IMR-90 (cell line): Measurements from ENCODE around the gene ASTN2. TPM values are rescaled to one million over a fixed set of nuclear protein-coding genes. Genes with fewer than 3 reads are reported as not detected.

Experiments
- ATAC-seq: fragments of 200-7000 bp; cut with Tn5 transposase; 2 replicates; pipeline ENCODE4 v1.9.1; 2020; ENCODE audit warnings: low read depth, mild to moderate bottlenecking, moderate library complexity
- BruUV-seq: library from RNA; stranded (reverse); fragments of 400-500 nt; replicated peaks from 2 replicates; lab custom pipeline; 2021; lab: Mats Ljungman, UMichigan
- CTCF ChIA-PET: fragments of 300-600 bp; formaldehyde crosslinking; extraction: SDS; loops from one replicate; lab custom pipeline; 2021; ENCODE audit warnings: antibody characterized with exemption; lab: Yijun Ruan, JAX
- POLR2A ChIA-PET: fragments of 300-600 bp; sonication (Branson Sonifier 250); formaldehyde crosslinking; loops from one replicate; lab custom pipeline; 2022; ENCODE audit warnings: antibody characterized with exemption; ENCODE audit not compliant: unreplicated experiment; lab: Charles Lee
- DNase-seq: peaks from one replicate; pipeline ENCODE4 v3.0.0; 2013
- H2AFZ ChIP-seq: replicated peaks from 2 replicates; pipeline ENCODE3; 2013; ENCODE audit warnings: low read length, mild to moderate bottlenecking; ENCODE audit not compliant: poor library complexity
- H2AK5ac ChIP-seq: 2 replicates; pipeline ENCODE4 v1.6.1; 2013; ENCODE audit warnings: low read depth, low read length, inconsistent platforms
- H2AK9ac ChIP-seq: replicated peaks from 2 replicates; pipeline ENCODE3; 2013; ENCODE audit warnings: mild to moderate bottlenecking, low read depth, low read length, moderate library complexity; ENCODE audit not compliant: poor library complexity
- H2BK120ac ChIP-seq: 2 replicates; pipeline ENCODE4 v1.6.1; 2013; ENCODE audit warnings: low read depth, low read length, inconsistent platforms
- H2BK15ac ChIP-seq: 3 replicates; pipeline ENCODE4 v1.6.1; 2013; ENCODE audit warnings: low read depth, low read length, inconsistent platforms
- H2BK20ac ChIP-seq: 2 replicates; pipeline ENCODE4 v1.6.1; 2013; ENCODE audit warnings: low read depth, mild to moderate bottlenecking, inconsistent platforms, low read length, moderate library complexity
- H2BK5ac ChIP-seq: 2 replicates; pipeline ENCODE4 v1.6.1; 2013; ENCODE audit warnings: mild to moderate bottlenecking, low read depth, low read length, inconsistent platforms; ENCODE audit not compliant: poor library complexity, severe bottlenecking
- H3K14ac ChIP-seq: replicated peaks from 2 replicates; pipeline ENCODE4 v1.6.1; 2013; ENCODE audit warnings: low read depth, low read length, inconsistent platforms
- H3K18ac ChIP-seq: 2 replicates; pipeline ENCODE4 v1.6.1; 2013; ENCODE audit warnings: low read depth, low read length, control low read depth
- H3K23ac ChIP-seq: 2 replicates; pipeline ENCODE4 v1.6.1; 2013; ENCODE audit warnings: low read depth, low read length, inconsistent platforms
- H3K27ac ChIP-seq: 2 replicates; pipeline ENCODE4 v1.5.1; 2013; ENCODE audit warnings: mild to moderate bottlenecking, control low read depth, low read length; ENCODE audit not compliant: insufficient read depth
- H3K27me3 ChIP-seq: 2 replicates; pipeline ENCODE4 v1.6.1; 2013; ENCODE audit warnings: low read length; ENCODE audit not compliant: control insufficient read depth, insufficient read depth
- H3K36me3 ChIP-seq: 2 replicates; pipeline ENCODE4 v1.6.1; 2013; ENCODE audit warnings: low read length, mixed read lengths; ENCODE audit not compliant: control insufficient read depth, insufficient read depth
- H3K4ac ChIP-seq: 2 replicates; pipeline ENCODE4 v1.6.1; 2013; ENCODE audit warnings: low read depth, low read length, inconsistent platforms
- H3K4me1 ChIP-seq: 2 replicates; pipeline ENCODE4 v1.6.1; 2013; ENCODE audit warnings: low read length, mixed read lengths; ENCODE audit not compliant: control insufficient read depth, insufficient read depth
- H3K4me2 ChIP-seq: 2 replicates; pipeline ENCODE4 v1.6.1; 2013; ENCODE audit warnings: low read depth, mild to moderate bottlenecking, control low read depth, low read length, moderate library complexity
- H3K4me3 ChIP-seq: 2 replicates; pipeline ENCODE4 v1.5.1; 2013; ENCODE audit warnings: low read depth, mild to moderate bottlenecking, control low read depth, low read length, moderate library complexity; ENCODE audit not compliant: insufficient read depth
- H3K56ac ChIP-seq: 2 replicates; pipeline ENCODE4 v1.6.1; 2013; ENCODE audit warnings: low read length, inconsistent platforms; ENCODE audit not compliant: insufficient read depth; ENCODE audit errors: extremely low read depth
- H3K79me1 ChIP-seq, 2 experiments: 2 replicates each; pipeline ENCODE4 v1.6.1; 2013; ENCODE audit warnings: low read length in 2 of 2, inconsistent platforms in 1 of 2, low read depth in 1 of 2
- H3K9ac ChIP-seq: 2 replicates; pipeline ENCODE4 v1.6.1; 2013; ENCODE audit warnings: low read depth, low read length, control low read depth
- H3K9me1 ChIP-seq: 2 replicates; pipeline ENCODE4 v1.6.1; 2013; ENCODE audit warnings: low read length, inconsistent platforms; ENCODE audit not compliant: insufficient read depth
- H3K9me3 ChIP-seq: 2 replicates; pipeline ENCODE4 v1.6.1; 2013; ENCODE audit warnings: low read length; ENCODE audit not compliant: control insufficient read depth, insufficient read depth
- H4K20me1 ChIP-seq: 2 replicates; pipeline ENCODE4 v1.6.1; 2013; ENCODE audit warnings: low read length, inconsistent platforms; ENCODE audit not compliant: insufficient read depth
- H4K5ac ChIP-seq: 2 replicates; pipeline ENCODE4 v1.6.1; 2013; ENCODE audit warnings: mild to moderate bottlenecking, low read depth, low read length, control low read depth
- H4K8ac ChIP-seq, 2 experiments: 2 replicates each; pipeline ENCODE4 v1.6.1; 2013; ENCODE audit warnings: low read depth in 2 of 2, low read length in 2 of 2, control low read depth in 1 of 2, inconsistent platforms in 1 of 2
- H4K91ac ChIP-seq: 2 replicates; pipeline ENCODE4 v1.6.1; 2013; ENCODE audit warnings: low read depth, low read length, inconsistent platforms; ENCODE audit not compliant: insufficient read depth
- BHLHE40 ChIP-seq: fragments of 150-350 bp; IDR thresholded peaks from 2 replicates; pipeline ENCODE4 v1.6.1; 2016; ENCODE audit warnings: mild to moderate bottlenecking, low read depth, low read length
- CEBPB ChIP-seq: IDR thresholded peaks from 2 replicates; pipeline ENCODE4 v1.6.1; 2012; ENCODE audit warnings: low read depth, low read length, improper control_type of control experiment
- CHD1 ChIP-seq: IDR thresholded peaks from 2 replicates; pipeline ENCODE4 v1.6.1; 2012; ENCODE audit warnings: low read depth, low read length, improper control_type of control experiment
- CTCF ChIP-seq: conservative IDR thresholded peaks from 2 replicates; pipeline ENCODE4 v1.5.1; 2012; ENCODE audit warnings: mild to moderate bottlenecking, low read depth, low read length, improper control_type of control experiment
- ELK1 ChIP-seq: fragments of 150-350 bp; IDR thresholded peaks from 2 replicates; pipeline ENCODE4 v1.6.1; 2016; ENCODE audit warnings: low read depth, mild to moderate bottlenecking, low read length, moderate library complexity, borderline replicate concordance
- FOS ChIP-seq: fragments of 150-350 bp; IDR thresholded peaks from 2 replicates; pipeline ENCODE4 v1.6.1; 2016; ENCODE audit warnings: low read depth, low read length
- MAFK ChIP-seq: IDR thresholded peaks from 2 replicates; pipeline ENCODE4 v1.6.1; 2012; ENCODE audit warnings: low read depth, low read length, improper control_type of control experiment
- MAZ ChIP-seq: IDR thresholded peaks from 2 replicates; pipeline ENCODE4 v1.6.1; 2012; ENCODE audit warnings: low read depth, mild to moderate bottlenecking, low read length, improper control_type of control experiment, moderate library complexity, borderline replicate concordance
- MXI1 ChIP-seq: IDR thresholded peaks from 2 replicates; pipeline ENCODE4 v1.6.1; 2012; ENCODE audit warnings: low read depth, mild to moderate bottlenecking, low read length, moderate library complexity, borderline replicate concordance
- NFE2L2 ChIP-seq: fragments of 150-350 bp; IDR thresholded peaks from 2 replicates; pipeline ENCODE4 v1.6.1; 2016; ENCODE audit warnings: low read depth, mild to moderate bottlenecking, low read length
- POLR2A ChIP-seq: IDR thresholded peaks from 2 replicates; pipeline ENCODE4 v1.6.1; 2012; ENCODE audit warnings: mild to moderate bottlenecking, low read depth, low read length
- RAD21 ChIP-seq: IDR thresholded peaks from 2 replicates; pipeline ENCODE4 v1.6.1; 2012; ENCODE audit warnings: low read length, improper control_type of control experiment
- RCOR1 ChIP-seq: IDR thresholded peaks from 2 replicates; pipeline ENCODE4 v1.6.1; 2012; ENCODE audit warnings: mild to moderate bottlenecking, low read length, improper control_type of control experiment; ENCODE audit not compliant: insufficient replicate concordance
- RFX5 ChIP-seq: IDR thresholded peaks from 2 replicates; pipeline ENCODE4 v1.8.0; 2012; ENCODE audit warnings: low read depth, mild to moderate bottlenecking, low read length, moderate library complexity
- SMC3 ChIP-seq: fragments of 150-350 bp; IDR thresholded peaks from 2 replicates; pipeline ENCODE4 v1.6.1; 2016; ENCODE audit warnings: low read depth, mild to moderate bottlenecking, antibody characterized with exemption, low read length, moderate library complexity
- USF2 ChIP-seq: fragments of 150-350 bp; IDR thresholded peaks from 2 replicates; pipeline ENCODE4 v1.6.1; 2017; ENCODE audit warnings: mild to moderate bottlenecking, antibody characterized with exemption, low read length, low read depth
- WGBS, 2 experiments: methylation state at CpG; one replicate each; pipeline versions ENCODE4 v1.1.5 to v1.1.7; 2013; ENCODE audit warnings: missing lambda C conversion rate in 2 of 2; ENCODE audit not compliant: insufficient read length in 1 of 2; ENCODE audit errors: extremely low coverage in 2 of 2; 5-methylcytosine and 5-hydroxymethylcytosine counted together
- dilution Hi-C: fragments of 300-500 bp; cut with HindIII; formaldehyde crosslinking; loops from one replicate; pipeline ENCODE4 v1.14.3; 2018; ENCODE audit warnings: low sequenced_read_pairs; ENCODE audit not compliant: unreplicated experiment
- in situ Hi-C: fragments of 300-500 bp; cut with MboI; formaldehyde crosslinking; loops from 3 replicates; pipeline ENCODE4 v1.14.3; 2019; ENCODE audit warnings: low sequenced_read_pairs, inconsistent platforms, mixed read lengths
- intact Hi-C: fragments of 100-400 bp; cut with micrococcal nuclease; formaldehyde crosslinking; loops from 2 replicates; pipeline ENCODE4 v1.10.0; 2022
- polyA plus RNA-seq, 3 experiments: library from polyadenylated mRNA; depleted of rRNA; stranded (reverse); fragments of >200 nt; gene quantifications; 2 replicates each; pipeline ENCODE4 v1.2.3, GENCODE V29; 2012; ENCODE audit warnings: low replicate concordance in 1 of 3
- total RNA-seq: library from RNA; depleted of rRNA; stranded (reverse); fragments of >200 nt; gene quantifications from 2 replicates; pipeline ENCODE4 v1.2.3, GENCODE V29; 2012

ASTN2 gene
- total and polyA plus RNA-seq, 2 of the 4 experiments (the other 2 are of a cell fraction), result 3.8 to 6.8 TPM

GRCh38 chr9:116875576-116875975 lies 539.3 kb downstream of the ASTN2 start:
- H4K20me1 ChIP-seq, result no peaks in the 10 kb centered on the region
- TF ChIP-seq MAFK (no peak), CHD1 (no peak), SMC3 (no peak), NFE2L2 (no peak), MXI1 (no peak), CTCF (no peak), CEBPB (no peak), RFX5 (no peak), BHLHE40 (no peak), POLR2A (no peak), MAZ (no peak), USF2 (no peak), RAD21 (no peak), ELK1 (no peak), FOS (no peak), RCOR1 (no peak)
- H2AFZ ChIP-seq, result no peak overlapping the region
- H3K4me3 ChIP-seq, result no peak overlapping the region
- H3K56ac ChIP-seq, result no peak overlapping the region
- dilution Hi-C loops, result no loop called here
- ChIA-PET CTCF (interaction anchor here (0.7 kb wide), 1 partner anchor 14 kb away, joined by 3 read pairs; no protein-coding TSS in a partner anchor), POLR2A (no interaction called here)
- no peak overlapping the region for H3K27ac ChIP-seq
- H2BK20ac ChIP-seq, result no peak overlapping the region
- in situ Hi-C loops, result no loop called here
- no peak overlapping the region for H2BK120ac ChIP-seq
- ATAC-seq, result no peak
- H3K9me1 ChIP-seq, result no peaks in the 10 kb centered on the region
- no peak overlapping the region for H2BK15ac ChIP-seq
- no peak overlapping the region for H3K9ac ChIP-seq
- no peaks in the 10 kb centered on the region for H3K27me3 ChIP-seq
- no peak overlapping the region for H3K18ac ChIP-seq
- H2AK5ac ChIP-seq, result no peak overlapping the region
- H3K4me1 ChIP-seq, result no peaks in the 10 kb centered on the region
- peaks cover 6% of the 10 kb centered on the region for H3K9me3 ChIP-seq
- no peak overlapping the region for H3K23ac ChIP-seq
- no peak overlapping the region for H4K91ac ChIP-seq
- no peak for DNase-seq
- intact Hi-C loops, result no loop called here
- no peak overlapping the region for H3K4me2 ChIP-seq
- no peaks in the 10 kb centered on the region for H3K79me1 ChIP-seq
- no peak overlapping the region for H2BK5ac ChIP-seq
- H4K8ac ChIP-seq, result no peak overlapping the region
- H3K4ac ChIP-seq, result no peak overlapping the region
- no peak overlapping the region for H3K14ac ChIP-seq
- BruUV-seq, result no TSS peak
- no peak overlapping the region for H4K5ac ChIP-seq
- WGBS, 2 experiments, result no CpG with 5 or more reads among the region's 1 CpG
- H2AK9ac ChIP-seq, result no peak overlapping the region
- H3K36me3 ChIP-seq, result no peaks in the 10 kb centered on the region
